ENCODE measurements around the gene TNRC18. TPM values are rescaled to one million over a fixed set of nuclear protein-coding genes. Genes with fewer than 3 reads are reported as not detected.

Gene TNRC18
- total RNA-seq, 2 donors from 2014 or later: 46.9 to 47.7 TPM

DNA sequence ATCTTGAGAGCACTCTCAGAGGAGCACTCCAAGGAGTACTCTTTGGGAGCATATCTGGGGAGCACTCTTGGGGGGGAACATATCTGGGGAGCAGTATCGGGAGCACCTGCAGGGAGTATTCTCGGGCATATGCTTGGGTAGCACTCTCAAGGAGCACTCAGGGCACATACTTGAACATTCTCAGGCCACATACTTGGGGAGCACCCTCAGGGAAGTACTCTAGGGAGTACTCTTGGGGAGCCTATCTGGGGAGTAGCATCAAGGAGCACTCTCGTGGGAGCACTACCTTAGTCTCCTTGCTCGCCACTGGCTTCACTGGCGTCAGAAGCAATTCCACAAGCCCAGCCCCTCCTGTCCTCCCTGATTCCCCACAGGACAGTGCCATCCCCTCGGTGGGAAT lies 31.5 kb upstream of the TNRC18 start:
- Mint-ChIP-seq H3K9me3 (no peaks in the 10 kb centered on the region), H3K36me3 (no peaks in the 10 kb centered on the region), H3K27ac (no peak overlapping the region)
- ATAC-seq (no peak), DNase-seq (ENCODE audit: low spot score in 2 of 2) (no peak)

- ATAC-seq (no peak), DNase-seq (ENCODE audit: low spot score in 2 of 2) (no peak)
- Mint-ChIP-seq H3K9me3 (no peaks in the 10 kb centered on the region), H3K36me3 (no peaks in the 10 kb centered on the region), H3K27ac (no peak overlapping the region)
Measured at GRCh38 chr7:5454485-5454884, 30.9 kb upstream of the TNRC18 start.

GRCh38 chr7:5453566-5454075 lies 30.0 kb upstream of the TNRC18 start:
- DNase-seq (ENCODE audit: low spot score in 2 of 2) (no peak), ATAC-seq (no peak)
- no peak overlapping the region for H3K27ac Mint-ChIP-seq
- H3K9me3 Mint-ChIP-seq: no peaks in the 10 kb centered on the region
- H3K36me3 Mint-ChIP-seq: no peaks in the 10 kb centered on the region

DNA sequence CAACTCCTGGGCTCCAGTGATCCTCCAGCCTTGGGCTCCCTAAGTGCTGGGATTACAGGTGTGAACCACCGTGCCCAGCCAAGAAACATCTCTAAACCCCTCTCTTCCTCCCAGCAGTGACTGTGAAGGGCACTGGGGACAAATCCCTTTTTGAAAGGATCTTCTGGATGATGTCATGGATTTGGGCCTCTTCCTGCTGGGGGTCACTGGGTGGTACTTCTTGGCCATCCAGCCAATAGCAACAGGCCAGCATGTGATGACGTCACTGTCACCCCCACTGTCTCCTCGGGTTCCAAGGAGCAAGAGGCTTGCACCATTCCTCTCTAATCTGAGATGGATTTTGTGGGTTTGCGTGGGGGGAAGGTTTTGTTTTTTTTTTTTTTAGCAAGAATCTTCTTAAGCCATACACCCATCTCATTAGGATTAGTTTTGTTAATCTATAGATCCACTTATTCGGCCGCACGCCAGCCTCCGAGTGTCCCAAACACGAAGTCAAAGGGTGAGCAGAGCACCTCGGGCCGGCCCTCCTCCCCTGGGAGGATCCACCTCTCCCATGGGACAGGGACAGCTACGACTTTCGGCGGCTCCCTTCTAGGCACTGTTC lies 29.4 kb upstream of the TNRC18 start:
- Mint-ChIP-seq H3K27ac (no peak overlapping the region), H3K36me3 (no peaks in the 10 kb centered on the region), H3K9me3 (no peaks in the 10 kb centered on the region)
- no peak for DNase-seq (ENCODE audit: low spot score in 2 of 2)
- ATAC-seq: no peak

GRCh38 chr7:5452470-5452899 lies 28.9 kb upstream of the TNRC18 start:
- H3K36me3 Mint-ChIP-seq: no peaks in the 10 kb centered on the region
- ATAC-seq (no peak), DNase-seq (ENCODE audit: low spot score in 2 of 2) (no peak)
- no peaks in the 10 kb centered on the region for H3K9me3 Mint-ChIP-seq
- no peak overlapping the region for H3K27ac Mint-ChIP-seq

GRCh38 chr7:5451391-5451790 lies 27.8 kb upstream of the TNRC18 start:
- Mint-ChIP-seq H3K27ac (peak overlapping the region; percentile 22 to 56), H3K36me3 (no peaks in the 10 kb centered on the region), H3K9me3 (no peaks in the 10 kb centered on the region)
- ATAC-seq (peak in 1 of 2 donors; percentile 9), DNase-seq (ENCODE audit: low spot score in 2 of 2) (no peak)

DNA sequence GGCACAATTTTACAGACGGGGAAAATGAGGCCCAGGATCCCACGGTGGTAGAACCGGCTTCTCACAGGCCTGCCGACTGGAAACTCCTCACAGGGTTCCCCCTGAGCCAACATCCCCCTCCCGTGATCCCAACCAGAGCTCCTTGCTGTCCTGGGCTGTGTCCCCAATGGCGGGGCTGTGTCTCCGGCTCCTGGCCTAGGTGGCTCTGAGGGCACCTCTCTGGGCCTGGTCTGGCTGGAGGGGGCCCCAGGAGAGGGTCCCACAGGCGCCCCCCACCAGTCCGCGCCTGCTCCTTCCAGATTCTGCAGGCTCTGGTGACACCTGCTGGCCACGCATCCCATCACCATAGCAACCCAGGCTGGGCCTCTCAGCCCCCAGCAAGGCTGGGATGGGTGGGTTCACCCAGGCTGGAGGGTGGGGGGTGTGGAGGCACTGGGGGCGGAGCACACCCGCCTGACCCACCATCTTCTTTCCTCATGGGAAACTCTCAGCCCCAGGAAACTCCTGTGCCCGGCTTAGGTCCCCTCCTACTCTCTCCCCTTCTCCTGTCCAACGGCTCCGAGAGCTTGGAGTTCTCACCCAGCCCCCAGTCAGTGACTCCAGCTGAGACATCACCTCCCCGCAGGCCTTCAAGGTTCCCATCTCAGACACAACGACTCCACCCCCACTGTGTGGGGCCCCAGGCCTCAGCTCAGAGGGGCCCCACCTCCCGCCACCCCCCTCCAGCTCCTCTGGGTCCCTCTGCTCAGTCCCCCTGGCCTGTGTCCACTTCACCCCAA lies 27.1 kb upstream of the TNRC18 start:
- Mint-ChIP-seq H3K9me3 (no peaks in the 10 kb centered on the region), H3K27ac (peak overlapping the region; percentile 22 to 56), H3K36me3 (no peaks in the 10 kb centered on the region)
- DNase-seq (ENCODE audit: low spot score in 2 of 2) (no peak), ATAC-seq (peak; percentile 61 to 90)

- no peaks in the 10 kb centered on the region for H3K36me3 Mint-ChIP-seq
- H3K9me3 Mint-ChIP-seq: no peaks in the 10 kb centered on the region
- H3K27ac Mint-ChIP-seq: no peak overlapping the region
- ATAC-seq (no peak), DNase-seq (ENCODE audit: low spot score in 2 of 2) (no peak)
Measured at GRCh38 chr7:5448378-5449037, 24.9 kb upstream of the TNRC18 start.

DNA sequence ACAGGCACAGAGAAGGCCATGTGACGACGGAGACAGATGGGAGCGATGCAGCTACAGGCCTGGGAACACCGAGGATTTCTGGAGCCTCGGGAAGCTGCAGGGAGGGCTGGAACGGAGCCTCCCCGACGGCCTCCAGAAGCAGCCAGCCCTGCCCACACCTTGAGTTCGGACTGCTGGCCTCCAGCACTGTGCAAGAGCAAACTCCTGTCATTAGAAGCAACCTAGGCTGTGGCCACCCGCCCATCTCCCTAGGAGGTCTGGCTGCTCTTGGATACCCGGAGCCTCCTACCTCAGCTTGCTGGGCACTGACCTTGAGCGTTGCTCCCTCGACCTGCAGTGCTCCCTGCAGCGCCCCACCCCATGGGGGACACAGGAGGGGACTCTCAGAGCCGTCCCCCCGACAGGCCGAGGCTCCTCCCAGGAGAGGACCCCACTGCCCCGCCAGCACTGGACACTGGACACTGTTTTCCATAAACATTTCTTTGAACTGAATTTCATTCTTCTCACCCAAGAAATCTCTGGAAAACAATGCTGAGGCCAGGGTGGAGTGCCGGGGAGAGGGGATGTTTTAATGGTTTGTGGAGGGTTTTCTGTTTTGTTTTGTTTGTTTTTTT lies 22.5 kb upstream of the TNRC18 start:
- ATAC-seq (no peak), DNase-seq (ENCODE audit: low spot score in 2 of 2) (no peak)
- Mint-ChIP-seq H3K36me3 (no peaks in the 10 kb centered on the region), H3K27ac (no peak overlapping the region), H3K9me3 (no peaks in the 10 kb centered on the region)

- Mint-ChIP-seq H3K27ac (no peak overlapping the region), H3K9me3 (no peaks in the 10 kb centered on the region), H3K36me3 (no peaks in the 10 kb centered on the region)
- ATAC-seq (no peak), DNase-seq (ENCODE audit: low spot score in 2 of 2) (no peak)
Measured at GRCh38 chr7:5443678-5444077, 20.0 kb upstream of the TNRC18 start.

GRCh38 chr7:5442757-5443305 lies 19.2 kb upstream of the TNRC18 start:
- no peak for DNase-seq (ENCODE audit: low spot score in 2 of 2)
- Mint-ChIP-seq H3K27ac (no peak overlapping the region), H3K9me3 (no peaks in the 10 kb centered on the region), H3K36me3 (peaks cover 0 to under 1% of the 10 kb centered on the region in 2 donors)
- ATAC-seq: no peak

DNA sequence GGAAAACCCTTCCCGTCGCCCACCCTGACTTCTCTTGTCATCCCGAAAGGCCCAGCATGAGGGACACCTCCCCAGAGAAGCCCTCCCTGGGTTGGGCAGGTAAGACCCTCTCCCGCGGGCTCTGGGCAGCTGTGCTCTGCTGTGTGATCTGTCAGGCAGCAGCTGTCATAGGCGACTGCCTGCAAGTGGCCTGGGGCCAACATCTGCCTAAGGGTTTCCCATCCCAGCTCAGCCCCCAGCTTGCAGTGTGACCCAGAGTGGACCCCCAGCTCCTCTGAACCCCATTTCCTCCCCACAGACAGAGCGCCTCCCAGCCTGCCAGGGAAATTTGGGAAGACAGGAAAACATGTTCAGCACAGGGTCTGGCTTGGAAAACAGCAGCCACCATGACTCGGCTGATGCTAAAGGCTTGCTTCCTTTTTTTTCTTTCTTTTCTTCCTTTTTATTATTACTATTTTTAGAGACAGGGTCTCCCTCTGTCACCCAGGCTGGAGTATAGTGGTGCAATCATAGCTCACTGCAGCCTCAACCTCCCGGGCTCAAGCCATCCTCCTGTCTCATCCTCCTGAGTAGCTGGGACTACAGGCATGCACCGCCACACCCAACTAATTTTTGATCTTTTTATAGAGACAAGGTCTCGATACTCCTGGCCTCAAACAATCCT lies 18.3 kb upstream of the TNRC18 start:
- Mint-ChIP-seq H3K36me3 (peaks cover 6 to 9% of the 10 kb centered on the region in 2 donors), H3K27ac (no peak overlapping the region), H3K9me3 (no peaks in the 10 kb centered on the region)
- DNase-seq (ENCODE audit: low spot score in 2 of 2): no peak
- no peak for ATAC-seq

DNA sequence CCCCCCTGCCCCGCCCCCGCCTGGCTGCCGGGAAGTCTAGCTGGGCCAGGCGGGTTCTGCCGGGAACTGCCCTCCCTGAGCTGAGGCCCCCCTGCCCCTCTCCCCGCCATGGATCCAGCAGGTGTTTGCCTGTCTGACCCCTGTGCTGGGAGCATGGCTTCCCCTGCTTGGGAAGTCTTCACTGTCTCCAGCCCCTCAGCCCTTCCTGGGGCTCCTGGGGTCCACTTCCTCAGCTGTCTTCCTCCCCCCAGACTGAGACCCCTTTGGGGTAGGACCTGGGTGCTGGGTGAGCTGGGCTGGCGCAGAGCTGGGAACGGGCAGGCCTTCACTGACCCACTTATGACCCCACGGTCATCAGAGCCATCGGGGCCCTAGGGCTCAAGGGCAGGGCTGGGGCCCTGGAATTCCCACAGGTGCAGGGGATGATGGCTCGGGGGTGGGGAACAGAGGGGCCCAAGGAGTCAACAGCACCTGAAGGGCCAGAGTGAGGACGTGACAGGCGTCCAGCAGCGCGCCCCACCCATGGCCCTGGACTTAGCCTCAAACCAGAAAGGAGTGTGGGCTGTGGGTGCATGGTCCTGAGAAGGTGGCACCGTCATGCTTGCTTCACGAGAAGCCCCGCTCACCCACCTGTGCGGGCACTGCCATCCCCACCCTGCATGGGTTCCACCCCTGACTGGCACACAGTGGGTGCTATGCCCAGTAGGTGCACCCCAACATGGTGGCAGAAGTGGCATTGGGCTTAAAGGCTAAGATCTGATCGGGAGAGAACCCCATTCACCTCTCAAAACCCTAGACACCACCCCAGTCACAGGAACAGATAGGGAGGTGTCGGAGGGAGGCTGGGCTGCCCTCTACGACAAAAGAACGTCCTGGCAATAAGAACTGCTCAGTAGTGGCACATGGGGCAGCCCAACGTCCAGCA lies 16.2 kb upstream of the TNRC18 start:
- ATAC-seq: no peak
- H3K36me3 Mint-ChIP-seq: peaks cover 6 to 9% of the 10 kb centered on the region in 2 donors
- no peaks in the 10 kb centered on the region for H3K9me3 Mint-ChIP-seq
- DNase-seq (ENCODE audit: low spot score in 2 of 2): no peak
- H3K27ac Mint-ChIP-seq: no peak overlapping the region

DNA sequence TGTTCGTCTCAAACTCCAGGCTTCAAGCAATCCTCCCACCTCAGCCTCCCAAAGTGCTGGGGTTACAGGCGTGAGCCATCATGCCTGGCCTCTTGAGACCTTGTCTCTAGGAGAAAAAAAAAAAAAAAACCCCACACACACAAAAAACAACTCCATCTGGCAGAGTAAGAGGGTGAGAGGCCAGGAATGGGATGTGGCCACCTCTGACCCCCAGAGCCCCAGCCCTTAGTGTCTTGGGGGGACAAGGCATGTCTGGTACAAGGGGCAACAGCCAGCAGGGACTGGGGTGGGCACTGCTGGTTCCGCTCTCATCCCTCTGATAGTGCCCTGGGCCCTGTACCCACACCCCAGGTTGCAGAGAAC lies 15.6 kb upstream of the TNRC18 start:
- no peaks in the 10 kb centered on the region for H3K9me3 Mint-ChIP-seq
- ATAC-seq (no peak), DNase-seq (ENCODE audit: low spot score in 2 of 2) (no peak)
- H3K36me3 Mint-ChIP-seq: peaks cover 9 to 10% of the 10 kb centered on the region in 2 donors
- no peak overlapping the region for H3K27ac Mint-ChIP-seq

DNA sequence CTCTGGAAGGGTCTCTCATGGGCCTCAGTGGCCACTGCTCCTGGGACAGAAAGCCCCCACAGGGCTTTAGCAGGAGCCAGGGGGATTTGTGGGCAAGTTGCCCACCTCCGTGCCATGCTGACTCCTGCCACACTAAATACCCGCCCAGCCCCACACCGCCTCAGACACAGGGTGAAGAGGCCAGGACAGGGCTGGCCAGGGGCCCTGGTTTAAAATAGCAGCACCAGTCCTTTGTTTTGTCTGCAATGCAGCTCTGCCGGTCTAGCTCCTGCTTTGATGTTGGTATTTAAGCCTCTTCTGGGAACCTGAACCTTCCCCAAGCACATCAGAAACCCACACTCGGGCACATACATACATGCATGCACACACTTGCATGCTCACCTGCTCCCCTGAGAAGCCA lies 14.4 kb upstream of the TNRC18 start:
- DNase-seq (ENCODE audit: low spot score in 2 of 2): no peak
- no peak for ATAC-seq
- Mint-ChIP-seq H3K36me3 (peaks cover 9 to 11% of the 10 kb centered on the region in 2 donors), H3K27ac (no peak overlapping the region), H3K9me3 (no peaks in the 10 kb centered on the region)
